Measurements from ENCODE around the gene ZNF407. TPM values are rescaled to one million over a fixed set of nuclear protein-coding genes. Genes with fewer than 3 reads are reported as not detected.

ZNF407 gene
- total and polyA plus RNA-seq, 3 donors from 2014 or later, result 10.9 to 35.9 (median 30.8) TPM

DNA sequence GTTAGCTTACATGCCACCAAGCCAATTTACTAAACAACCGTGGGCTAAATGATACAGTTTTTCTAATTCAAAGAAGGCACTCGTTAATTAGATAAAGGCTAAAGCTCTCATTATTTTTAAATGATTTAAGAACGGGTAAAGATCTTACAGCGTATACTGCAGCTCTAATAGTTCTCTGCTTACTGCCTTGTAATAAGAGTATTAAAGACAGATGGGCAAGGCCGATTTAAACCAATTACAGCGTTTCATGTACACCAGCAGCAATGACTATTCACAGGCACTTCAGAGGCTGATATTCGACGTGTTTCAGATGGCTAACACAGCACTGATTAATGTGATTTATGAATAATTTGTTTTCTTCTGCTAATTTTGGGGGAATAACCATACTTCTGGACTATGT lies 259.3 kb downstream of the ZNF407 start:
- TF ChIP-seq, protein P1, sequence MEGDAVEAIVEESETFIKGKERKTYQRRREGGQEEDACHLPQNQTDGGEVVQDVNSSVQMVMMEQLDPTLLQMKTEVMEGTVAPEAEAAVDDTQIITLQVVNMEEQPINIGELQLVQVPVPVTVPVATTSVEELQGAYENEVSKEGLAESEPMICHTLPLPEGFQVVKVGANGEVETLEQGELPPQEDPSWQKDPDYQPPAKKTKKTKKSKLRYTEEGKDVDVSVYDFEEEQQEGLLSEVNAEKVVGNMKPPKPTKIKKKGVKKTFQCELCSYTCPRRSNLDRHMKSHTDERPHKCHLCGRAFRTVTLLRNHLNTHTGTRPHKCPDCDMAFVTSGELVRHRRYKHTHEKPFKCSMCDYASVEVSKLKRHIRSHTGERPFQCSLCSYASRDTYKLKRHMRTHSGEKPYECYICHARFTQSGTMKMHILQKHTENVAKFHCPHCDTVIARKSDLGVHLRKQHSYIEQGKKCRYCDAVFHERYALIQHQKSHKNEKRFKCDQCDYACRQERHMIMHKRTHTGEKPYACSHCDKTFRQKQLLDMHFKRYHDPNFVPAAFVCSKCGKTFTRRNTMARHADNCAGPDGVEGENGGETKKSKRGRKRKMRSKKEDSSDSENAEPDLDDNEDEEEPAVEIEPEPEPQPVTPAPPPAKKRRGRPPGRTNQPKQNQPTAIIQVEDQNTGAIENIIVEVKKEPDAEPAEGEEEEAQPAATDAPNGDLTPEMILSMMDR (IDR thresholded peaks at IDR 0.05), result no peak
- no peak for TF ChIP-seq POLR2A (IDR thresholded peaks at IDR 0.05)
- H3K4me1 ChIP-seq, result peaks cover 5% of the 10 kb centered on the region
- no peak overlapping the region for H3K27ac ChIP-seq
- H3K27me3 ChIP-seq, result no peaks in the 10 kb centered on the region
- H3K9me3 ChIP-seq, result no peaks in the 10 kb centered on the region
- DNase-seq, result no peak
- intact Hi-C loops (cut with DNase I; ENCODE audit: low total_unique reads), result no loop called here
- no peaks in the 10 kb centered on the region for H3K36me3 ChIP-seq (ENCODE audit: low read depth, missing control alignments)
- 73 to 81% methylated on average over 8 of the region's 8 CpGs for WGBS, 2 donors
- no peak overlapping the region for H3K4me3 ChIP-seq

DNA sequence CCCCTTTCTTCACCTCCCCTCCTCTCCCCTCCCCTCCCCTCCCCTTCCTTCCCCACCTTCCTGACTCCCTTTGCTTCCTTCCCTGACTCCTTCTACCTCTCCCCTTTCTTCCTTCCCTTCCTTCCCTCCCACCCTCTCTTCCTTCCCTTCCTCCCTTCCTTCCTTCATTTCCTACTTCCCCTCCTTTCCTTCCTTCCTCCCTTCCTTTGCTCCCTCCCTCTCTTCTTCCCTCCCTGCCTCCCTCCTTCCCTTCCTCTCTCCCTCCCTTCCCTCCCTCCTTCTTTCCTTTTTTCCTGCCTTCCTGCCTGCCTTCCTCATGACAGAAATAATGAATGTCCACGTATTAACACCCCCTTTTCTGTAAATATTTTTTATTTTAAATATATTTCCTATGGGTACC lies 260.2 kb downstream of the ZNF407 start:
- Histone ChIP-seq H3K4me3 (no peak overlapping the region), H3K36me3 (ENCODE audit: low read depth, missing control alignments) (no peaks in the 10 kb centered on the region), H3K27ac (no peak overlapping the region), H3K27me3 (no peaks in the 10 kb centered on the region), H3K9me3 (no peaks in the 10 kb centered on the region), H3K4me1 (peaks cover 9% of the 10 kb centered on the region)
- TF ChIP-seq POLR2A (IDR thresholded peaks at IDR 0.05), result no peak
- TF ChIP-seq, protein P1 (IDR thresholded peaks at IDR 0.05), result no peak
- intact Hi-C loops (cut with DNase I; ENCODE audit: low total_unique reads), result no loop called here
- no peak for DNase-seq
- 93 to 96% methylated on average over 1 of the region's 1 CpG for WGBS, 2 donors

DNA sequence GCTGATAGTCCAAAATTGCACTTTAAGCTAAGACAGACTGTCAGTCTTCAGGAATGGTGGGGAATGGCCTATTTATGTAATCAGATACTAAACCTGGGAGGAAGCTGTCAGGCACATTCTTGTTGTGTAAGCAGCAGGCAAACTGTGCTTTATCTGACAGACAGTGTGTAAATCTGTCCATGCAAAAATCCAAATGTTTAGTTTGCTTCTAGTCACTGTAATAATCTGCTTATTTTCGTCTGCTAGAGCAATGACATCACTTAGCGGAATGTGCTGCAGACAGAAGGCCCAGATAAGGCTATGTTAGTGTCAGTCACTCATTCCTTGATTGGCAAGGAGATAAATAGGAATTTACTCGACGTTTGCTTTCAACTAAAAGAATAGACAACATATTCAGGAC lies 263.5 kb downstream of the ZNF407 start:
- Histone ChIP-seq H3K27me3 (no peaks in the 10 kb centered on the region), H3K27ac (no peak overlapping the region), H3K36me3 (ENCODE audit: low read depth, missing control alignments) (no peaks in the 10 kb centered on the region), H3K9me3 (no peaks in the 10 kb centered on the region), H3K4me1 (peaks cover 9% of the 10 kb centered on the region), H3K4me3 (no peak overlapping the region)
- TF ChIP-seq, protein P1 (IDR thresholded peaks at IDR 0.05), result no peak
- TF ChIP-seq POLR2A (IDR thresholded peaks at IDR 0.05), result no peak
- 66 to 78% methylated on average over 4 of the region's 4 CpGs for WGBS, 2 donors
- intact Hi-C loops (cut with DNase I; ENCODE audit: low total_unique reads), result no loop called here
- no peak for DNase-seq

DNA sequence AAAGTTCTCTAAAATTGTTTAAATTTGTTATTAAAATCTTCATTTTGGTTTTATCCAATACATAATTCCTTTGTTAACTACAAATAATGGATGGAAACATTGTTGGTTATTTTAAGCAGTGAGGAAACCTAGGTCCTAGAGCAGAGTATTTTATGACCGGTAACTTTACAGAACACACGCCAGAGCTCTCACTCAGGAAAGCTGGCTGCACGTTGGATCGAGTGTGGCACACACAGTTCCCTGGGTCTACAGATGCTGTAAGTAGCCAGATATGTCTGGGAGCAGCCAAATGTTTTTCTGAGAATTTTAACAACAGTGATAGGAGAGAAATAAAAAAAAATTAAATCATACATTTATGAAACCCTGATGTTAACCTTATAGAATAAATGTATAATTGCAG lies 264.4 kb downstream of the ZNF407 start:
- H3K4me3 ChIP-seq, result no peak overlapping the region
- DNase-seq, result no peak
- intact Hi-C loops (cut with DNase I; ENCODE audit: low total_unique reads), result no loop called here
- H3K27me3 ChIP-seq, result no peaks in the 10 kb centered on the region
- TF ChIP-seq, protein P1 (IDR thresholded peaks at IDR 0.05), result no peak
- TF ChIP-seq POLR2A (IDR thresholded peaks at IDR 0.05), result no peak
- 39 to 42% methylated on average over 4 of the region's 4 CpGs for WGBS, 2 donors
- H3K4me1 ChIP-seq, result peaks cover 9% of the 10 kb centered on the region
- H3K9me3 ChIP-seq, result no peaks in the 10 kb centered on the region
- no peaks in the 10 kb centered on the region for H3K36me3 ChIP-seq (ENCODE audit: low read depth, missing control alignments)
- H3K27ac ChIP-seq, result no peak overlapping the region

DNA sequence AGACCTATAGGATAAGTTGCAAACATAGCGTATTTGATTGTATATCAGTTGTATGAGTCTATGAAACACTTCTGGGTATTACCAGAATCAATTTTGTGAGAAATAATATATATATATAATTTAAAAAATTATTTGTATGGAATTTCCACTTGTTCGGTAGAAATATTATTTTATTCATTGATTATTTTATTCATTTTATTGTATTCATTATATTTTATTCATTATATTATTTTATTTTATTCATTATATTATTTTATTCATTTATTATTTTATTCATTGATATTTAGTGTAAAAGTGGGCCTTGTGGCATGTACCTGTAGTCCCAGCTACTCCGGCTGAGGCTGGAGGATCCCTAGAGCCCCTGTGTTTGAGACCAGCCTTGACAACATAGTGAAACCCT lies 268.9 kb downstream of the ZNF407 start:
- H3K36me3 ChIP-seq (ENCODE audit: low read depth, missing control alignments), result no peaks in the 10 kb centered on the region
- TF ChIP-seq, protein P1 (IDR thresholded peaks at IDR 0.05), result no peak
- TF ChIP-seq POLR2A (IDR thresholded peaks at IDR 0.05), result no peak
- DNase-seq, result no peak
- no peak overlapping the region for H3K27ac ChIP-seq
- H3K4me1 ChIP-seq, result peaks cover 5% of the 10 kb centered on the region
- 94 to 96% methylated on average over 3 of the region's 3 CpGs for WGBS, 2 donors
- H3K9me3 ChIP-seq, result no peaks in the 10 kb centered on the region
- no peak overlapping the region for H3K4me3 ChIP-seq
- intact Hi-C loops (cut with DNase I; ENCODE audit: low total_unique reads), result no loop called here
- H3K27me3 ChIP-seq, result no peaks in the 10 kb centered on the region

All from testis (tissue), 3 donors.